ENCODE results near the gene USP9X.

DNA sequence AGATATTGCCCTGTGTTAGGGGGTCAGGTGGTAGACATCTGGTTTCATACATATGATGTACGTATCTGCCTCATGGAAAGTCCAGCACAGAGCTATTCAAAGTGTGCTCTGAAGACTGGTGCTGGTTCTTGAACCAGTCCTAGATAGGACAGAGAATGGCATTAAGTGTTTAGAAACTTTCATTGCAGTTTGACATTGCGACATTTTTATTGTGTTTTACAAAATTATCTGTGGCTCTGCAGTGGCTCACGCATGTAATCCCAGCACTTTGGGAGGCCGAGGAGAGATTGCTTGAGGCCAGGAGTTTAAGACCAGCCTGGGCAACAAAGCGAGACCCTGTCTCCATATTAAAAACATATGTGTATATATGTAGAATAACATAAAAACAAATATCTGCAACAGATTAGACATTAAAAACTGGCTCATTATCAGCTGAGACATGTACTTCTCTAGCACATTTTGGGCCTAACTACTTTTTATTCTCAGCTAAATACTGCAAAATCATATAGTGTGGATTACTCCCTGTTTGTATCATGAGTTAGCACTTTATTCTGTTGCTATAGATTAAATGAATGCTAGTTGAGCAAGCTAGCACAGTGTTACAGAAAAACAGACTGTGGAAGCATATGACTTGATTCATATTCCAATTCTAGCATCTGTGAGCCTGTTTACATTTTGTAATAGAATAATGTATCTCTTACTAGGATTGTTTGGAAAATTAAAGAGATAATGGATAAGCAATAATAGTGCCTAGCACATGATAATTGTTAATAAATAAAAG lies 57.1 kb downstream of the USP9X start:
- TF ChIP-seq, protein P1, sequence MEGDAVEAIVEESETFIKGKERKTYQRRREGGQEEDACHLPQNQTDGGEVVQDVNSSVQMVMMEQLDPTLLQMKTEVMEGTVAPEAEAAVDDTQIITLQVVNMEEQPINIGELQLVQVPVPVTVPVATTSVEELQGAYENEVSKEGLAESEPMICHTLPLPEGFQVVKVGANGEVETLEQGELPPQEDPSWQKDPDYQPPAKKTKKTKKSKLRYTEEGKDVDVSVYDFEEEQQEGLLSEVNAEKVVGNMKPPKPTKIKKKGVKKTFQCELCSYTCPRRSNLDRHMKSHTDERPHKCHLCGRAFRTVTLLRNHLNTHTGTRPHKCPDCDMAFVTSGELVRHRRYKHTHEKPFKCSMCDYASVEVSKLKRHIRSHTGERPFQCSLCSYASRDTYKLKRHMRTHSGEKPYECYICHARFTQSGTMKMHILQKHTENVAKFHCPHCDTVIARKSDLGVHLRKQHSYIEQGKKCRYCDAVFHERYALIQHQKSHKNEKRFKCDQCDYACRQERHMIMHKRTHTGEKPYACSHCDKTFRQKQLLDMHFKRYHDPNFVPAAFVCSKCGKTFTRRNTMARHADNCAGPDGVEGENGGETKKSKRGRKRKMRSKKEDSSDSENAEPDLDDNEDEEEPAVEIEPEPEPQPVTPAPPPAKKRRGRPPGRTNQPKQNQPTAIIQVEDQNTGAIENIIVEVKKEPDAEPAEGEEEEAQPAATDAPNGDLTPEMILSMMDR (conservative IDR thresholded peaks at IDR 0.05 in 1 of 2, IDR thresholded peaks at IDR 0.05 in 1 of 2; ENCODE audit: low read depth in 1 of 2, low read length in 2 of 2) = no peak
- TF ChIP-seq EZH2 (IDR thresholded peaks at IDR 0.05; ENCODE audit: low read length, missing control alignments) = no peak

Data from fibroblast of lung (primary cell).